ENCODE data around the gene IGFBPL1.

The IGFBPL1 gene

DNA sequence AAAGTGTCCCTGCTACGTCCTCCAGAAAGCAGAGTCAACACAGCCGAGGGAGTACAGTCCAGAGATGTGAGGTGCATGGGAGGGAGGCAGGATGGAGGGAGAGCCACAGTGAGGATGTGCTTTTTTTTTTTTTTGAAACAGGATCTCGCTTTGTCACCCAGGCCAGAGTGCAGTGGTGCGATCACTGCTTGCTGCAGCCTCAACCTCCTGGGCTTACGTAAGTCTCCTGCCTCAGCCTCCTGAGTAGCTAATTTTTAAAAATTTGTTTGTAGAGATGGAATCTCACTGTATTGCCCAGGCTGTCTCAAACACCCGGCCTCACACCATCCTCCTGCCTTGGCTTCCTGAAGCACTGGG is 65.0 kb downstream of the IGFBPL1 start:
- TF ChIP-seq, protein P1, sequence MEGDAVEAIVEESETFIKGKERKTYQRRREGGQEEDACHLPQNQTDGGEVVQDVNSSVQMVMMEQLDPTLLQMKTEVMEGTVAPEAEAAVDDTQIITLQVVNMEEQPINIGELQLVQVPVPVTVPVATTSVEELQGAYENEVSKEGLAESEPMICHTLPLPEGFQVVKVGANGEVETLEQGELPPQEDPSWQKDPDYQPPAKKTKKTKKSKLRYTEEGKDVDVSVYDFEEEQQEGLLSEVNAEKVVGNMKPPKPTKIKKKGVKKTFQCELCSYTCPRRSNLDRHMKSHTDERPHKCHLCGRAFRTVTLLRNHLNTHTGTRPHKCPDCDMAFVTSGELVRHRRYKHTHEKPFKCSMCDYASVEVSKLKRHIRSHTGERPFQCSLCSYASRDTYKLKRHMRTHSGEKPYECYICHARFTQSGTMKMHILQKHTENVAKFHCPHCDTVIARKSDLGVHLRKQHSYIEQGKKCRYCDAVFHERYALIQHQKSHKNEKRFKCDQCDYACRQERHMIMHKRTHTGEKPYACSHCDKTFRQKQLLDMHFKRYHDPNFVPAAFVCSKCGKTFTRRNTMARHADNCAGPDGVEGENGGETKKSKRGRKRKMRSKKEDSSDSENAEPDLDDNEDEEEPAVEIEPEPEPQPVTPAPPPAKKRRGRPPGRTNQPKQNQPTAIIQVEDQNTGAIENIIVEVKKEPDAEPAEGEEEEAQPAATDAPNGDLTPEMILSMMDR (conservative IDR thresholded peaks at IDR 0.05; ENCODE audit: low read depth): no peak
- DNase-seq (ENCODE audit: low spot score): no peak
- CTCF ChIA-PET: no interaction called here
- H3K27ac ChIP-seq: no peak overlapping the region
- POLR2A ChIA-PET (ENCODE audit: low non-redundant PET): no interaction called here

DNA sequence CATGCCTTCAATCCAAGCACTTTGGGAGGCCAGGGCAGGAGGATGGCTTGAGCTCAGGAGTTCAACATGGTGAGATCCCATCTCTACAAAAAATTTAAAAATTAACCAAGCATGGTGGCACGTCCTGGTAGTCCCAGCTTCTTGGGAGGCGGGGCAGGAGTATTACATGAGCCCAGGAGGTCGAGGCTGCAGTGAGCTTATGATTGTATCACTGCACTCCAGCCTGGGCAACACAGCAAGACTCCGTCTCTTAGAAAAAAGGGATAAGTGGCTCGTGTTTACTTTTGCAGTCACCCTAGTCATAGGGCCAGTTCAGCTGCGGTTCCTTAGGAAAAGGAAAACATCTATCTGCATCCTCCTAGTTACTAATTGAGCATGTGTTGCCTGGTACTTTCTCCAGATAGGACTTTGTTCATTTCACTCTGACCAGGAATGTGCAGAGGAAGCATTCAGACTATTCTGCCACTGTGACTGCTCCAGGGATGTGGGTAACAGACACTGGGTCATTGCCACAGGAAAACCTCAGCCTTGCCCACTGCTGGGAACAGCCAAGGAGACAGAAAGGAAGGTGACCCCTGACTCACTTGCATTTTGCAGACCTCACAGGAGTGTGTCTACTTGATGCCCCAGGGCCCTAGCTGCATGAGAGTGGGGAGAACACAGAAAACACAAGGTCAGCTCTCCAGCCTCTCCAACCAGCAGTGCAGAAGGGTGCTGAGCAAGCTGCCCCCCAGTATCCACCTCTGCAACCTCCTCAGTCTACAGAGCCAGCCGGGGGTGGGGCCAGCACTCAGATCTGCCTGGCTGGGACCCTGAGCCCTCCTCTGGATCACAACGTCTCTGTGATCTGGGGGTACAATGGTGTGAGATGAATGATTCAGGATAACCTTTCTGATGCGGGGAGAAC is 65.6 kb downstream of the IGFBPL1 start:
- TF ChIP-seq, protein P1 (conservative IDR thresholded peaks at IDR 0.05; ENCODE audit: low read depth): no peak
- no peak for DNase-seq (ENCODE audit: low spot score)
- ChIA-PET POLR2A (ENCODE audit: low non-redundant PET) (no interaction called here), CTCF (interaction anchor here (0.6 kb wide), 1 partner anchor 379 kb away, joined by 3 read pairs; no protein-coding TSS in a partner anchor)
- H3K27ac ChIP-seq: no peak overlapping the region

DNA sequence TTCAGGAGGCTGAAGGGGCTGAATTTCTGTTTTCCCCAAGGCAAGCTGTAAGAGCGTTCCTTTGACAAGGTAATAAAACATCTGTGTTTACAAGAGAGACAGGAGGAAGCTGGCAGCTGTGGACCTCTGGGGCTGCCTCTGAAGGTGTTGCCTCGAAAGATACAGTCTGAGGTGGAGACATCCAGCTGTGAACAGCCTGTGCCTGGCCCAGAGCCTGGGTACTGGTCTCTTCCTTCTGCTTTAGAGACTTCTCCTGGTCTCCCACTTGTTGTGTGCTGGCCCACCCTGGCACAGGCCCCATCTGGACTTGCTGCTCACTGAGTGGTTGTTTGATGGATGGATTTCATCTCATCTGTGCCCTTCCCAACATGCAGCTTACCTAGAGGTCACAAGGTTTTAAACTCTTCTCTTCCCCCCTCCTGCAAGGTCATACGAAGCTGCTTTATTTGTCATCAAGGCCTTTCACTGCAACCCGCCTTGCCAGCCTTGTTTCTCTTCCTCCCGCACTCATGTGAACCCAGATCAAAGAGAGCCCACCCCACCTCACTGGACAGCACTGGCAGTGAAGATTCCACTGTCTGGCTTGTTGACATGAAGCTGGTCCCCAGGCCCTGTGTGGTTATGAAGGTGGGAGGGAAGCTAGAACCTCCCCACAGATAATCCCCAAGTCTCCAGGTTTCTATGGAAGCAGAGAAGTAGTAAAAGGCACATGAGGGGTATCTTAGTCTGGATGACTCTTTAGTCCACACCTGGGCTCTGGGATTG is 66.7 kb downstream of the IGFBPL1 start:
- ChIA-PET POLR2A (ENCODE audit: low non-redundant PET) (interaction anchor here (0.6 kb wide), 1 partner anchor 208 kb away, joined by 3 read pairs; no protein-coding TSS in a partner anchor), CTCF (interaction anchor here (0.6 kb wide), 1 partner anchor 378 kb away, joined by 3 read pairs; no protein-coding TSS in a partner anchor)
- no peak for DNase-seq (ENCODE audit: low spot score)
- TF ChIP-seq, protein P1 (conservative IDR thresholded peaks at IDR 0.05; ENCODE audit: low read depth): no peak
- no peak overlapping the region for H3K27ac ChIP-seq

DNA sequence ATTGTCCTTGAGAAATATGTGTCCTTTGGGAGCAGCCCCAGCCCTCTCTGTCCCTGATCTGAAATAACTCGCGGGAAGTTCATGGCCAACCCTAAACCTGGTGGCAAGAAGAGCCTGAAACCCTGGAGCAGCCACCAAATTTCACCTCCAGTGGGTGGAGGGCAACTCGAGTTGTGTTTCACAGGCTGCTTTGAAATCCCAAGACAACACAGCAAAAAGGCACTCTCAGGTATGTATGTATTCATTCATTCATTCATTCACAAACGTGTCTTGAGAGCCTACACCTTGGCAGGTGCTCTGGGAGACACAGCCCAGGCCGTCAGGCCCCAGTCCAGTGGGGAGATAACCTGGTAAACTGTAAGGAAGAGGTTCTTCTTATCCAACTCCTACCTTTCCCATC is 67.4 kb downstream of the IGFBPL1 start:
- H3K27ac ChIP-seq: no peak overlapping the region
- no peak for DNase-seq (ENCODE audit: low spot score)
- TF ChIP-seq, protein P1 (conservative IDR thresholded peaks at IDR 0.05; ENCODE audit: low read depth): no peak
- ChIA-PET CTCF (interaction anchor here (0.7 kb wide), 1 partner anchor 290 kb away, joined by 3 read pairs; no protein-coding TSS in a partner anchor), POLR2A (ENCODE audit: low non-redundant PET) (no interaction called here)
